ENCODE data around the gene CAMK4.
"Not testable (repeated sequence)": the region's sequence is repeated elsewhere in the genome, so short reads cannot be mapped to it uniquely, and the experiment has no call there.

The CAMK4 gene

GRCh38 chr5:111385051-111385450 is 160.9 kb downstream of the CAMK4 start:
- no peak for DNase-seq (ENCODE audit: low spot score)

DNA sequence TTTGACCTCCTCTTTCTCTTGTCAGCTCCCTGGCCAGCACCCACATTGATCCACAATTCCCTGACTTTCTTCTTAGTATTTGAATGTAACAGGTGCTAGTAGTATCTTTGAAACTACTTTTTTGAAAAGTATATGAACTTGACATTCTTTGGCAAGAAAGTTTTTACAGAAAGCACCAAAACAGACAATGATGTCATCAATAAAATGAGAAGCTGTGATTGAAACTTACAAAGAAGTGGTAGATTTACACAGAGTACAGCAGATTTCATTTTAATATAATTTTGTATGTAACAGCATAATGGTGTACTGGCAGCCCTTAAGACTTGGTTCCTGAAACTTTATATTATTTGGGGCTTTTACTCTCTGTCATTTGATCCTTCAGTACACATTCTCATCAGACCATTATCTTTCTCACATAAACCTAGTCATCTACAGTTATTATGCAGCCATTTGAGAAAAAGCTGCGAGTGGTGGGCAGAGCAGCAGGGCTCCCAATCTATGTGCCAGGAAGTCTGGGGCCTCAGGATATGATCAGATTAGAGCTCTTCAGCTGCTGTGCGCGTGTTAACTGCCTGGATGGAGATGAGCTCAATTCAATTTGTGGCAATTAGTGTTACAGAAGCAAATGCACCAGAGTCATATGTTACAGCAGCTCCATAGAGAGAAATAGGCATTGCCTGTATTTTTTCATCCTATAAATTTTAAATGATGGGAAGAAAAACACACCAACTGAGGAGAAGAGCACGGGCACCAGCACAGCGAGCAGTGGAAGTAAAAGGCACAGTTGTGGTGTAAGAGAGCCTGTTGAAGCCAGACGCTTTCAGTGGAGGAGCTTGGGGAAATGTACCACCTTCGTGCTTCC is 162.0 kb downstream of the CAMK4 start:
- no peak for DNase-seq (ENCODE audit: low spot score)

- DNase-seq (ENCODE audit: low spot score), result no peak
Observed at GRCh38 chr5:111386832-111387162, 162.6 kb downstream of the CAMK4 start.

DNA sequence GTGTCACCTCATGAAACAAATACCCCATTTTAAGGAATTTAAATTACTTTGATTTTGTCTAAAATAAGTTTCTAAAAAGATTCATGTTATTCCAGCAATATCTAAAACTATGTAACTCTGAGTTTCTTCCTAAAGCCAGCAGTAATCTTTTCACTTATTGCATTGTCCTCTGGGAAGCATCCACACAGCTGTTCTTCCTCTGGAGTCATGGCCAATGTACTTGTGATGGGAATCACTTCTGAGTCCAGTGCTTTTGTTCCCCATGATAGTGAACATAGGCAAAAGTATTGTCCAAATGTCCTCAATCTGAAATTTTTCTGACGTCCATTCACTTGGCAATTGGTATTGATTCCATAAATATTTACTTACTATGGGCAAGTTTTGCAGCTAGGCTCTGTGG is 163.2 kb downstream of the CAMK4 start:
- no peak for DNase-seq (ENCODE audit: low spot score)

GRCh38 chr5:111389390-111390082 is 165.4 kb downstream of the CAMK4 start:
- DNase-seq (ENCODE audit: low spot score), result no peak

DNA sequence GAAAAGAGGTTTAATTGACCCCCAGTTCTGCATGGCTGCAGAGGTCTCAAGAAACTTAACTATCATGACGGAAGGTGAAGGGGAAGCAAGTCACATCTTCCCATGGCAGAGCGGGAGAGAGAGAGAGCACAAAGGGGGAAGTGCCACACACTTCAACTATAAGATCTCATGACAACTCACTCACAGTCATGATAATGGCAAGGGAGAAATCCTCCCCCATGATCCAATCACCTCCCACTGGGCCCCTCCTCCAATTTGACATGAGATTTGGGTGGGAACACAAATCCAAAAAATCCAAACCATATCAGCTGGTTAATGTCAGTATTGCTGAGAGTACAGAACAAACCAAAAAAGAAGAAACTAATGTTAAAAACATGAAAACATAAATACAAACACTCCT is 168.0 kb downstream of the CAMK4 start:
- no peak for DNase-seq (ENCODE audit: low spot score)

- no peak for DNase-seq (ENCODE audit: low spot score)
Observed at GRCh38 chr5:111394586-111394985, 170.4 kb downstream of the CAMK4 start.

DNA sequence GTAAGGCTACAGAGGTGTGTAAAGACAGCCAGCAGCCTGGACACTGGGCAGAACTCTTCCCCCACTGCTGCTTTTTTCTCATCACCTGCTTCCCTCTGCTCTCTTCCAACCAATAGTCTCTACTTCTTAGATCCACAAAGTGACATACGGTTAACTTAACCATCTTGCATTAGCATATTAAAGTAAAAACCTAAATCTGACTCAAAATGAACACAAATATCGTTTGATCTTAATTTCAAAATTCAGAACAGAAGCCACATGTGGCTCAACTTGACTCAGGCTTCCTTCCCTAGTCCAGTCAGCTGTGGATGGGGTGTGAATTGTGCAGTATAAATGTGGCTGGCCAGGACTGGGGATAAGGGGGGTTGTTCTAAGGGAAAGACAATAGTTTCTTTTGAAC is 173.8 kb downstream of the CAMK4 start:
- no peak for DNase-seq (ENCODE audit: low spot score)

DNA sequence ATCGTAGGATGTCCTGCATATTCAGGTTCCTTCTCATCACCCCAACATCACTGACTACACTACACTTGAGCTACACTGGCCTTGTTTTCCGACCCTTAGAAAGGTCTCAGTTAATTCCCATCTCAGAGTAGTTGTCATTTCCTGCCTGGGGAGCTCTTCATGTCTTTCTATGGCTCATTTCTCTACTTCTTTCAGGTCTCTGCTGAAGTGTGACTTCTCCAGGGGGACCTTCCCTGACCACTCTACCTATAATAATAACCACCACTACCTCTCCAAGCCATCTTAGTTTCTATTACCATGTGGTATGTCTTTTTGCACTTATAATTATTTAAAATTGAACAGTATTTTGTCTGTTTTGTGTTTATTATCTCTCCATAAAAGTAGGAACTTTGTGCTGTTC is 174.9 kb downstream of the CAMK4 start:
- no peak for DNase-seq (ENCODE audit: low spot score)

GRCh38 chr5:111401906-111402305 is 177.7 kb downstream of the CAMK4 start:
- no peak for DNase-seq (ENCODE audit: low spot score)

- no peak for DNase-seq (ENCODE audit: low spot score)
Observed at GRCh38 chr5:111404270-111404769, 180.1 kb downstream of the CAMK4 start.

DNA sequence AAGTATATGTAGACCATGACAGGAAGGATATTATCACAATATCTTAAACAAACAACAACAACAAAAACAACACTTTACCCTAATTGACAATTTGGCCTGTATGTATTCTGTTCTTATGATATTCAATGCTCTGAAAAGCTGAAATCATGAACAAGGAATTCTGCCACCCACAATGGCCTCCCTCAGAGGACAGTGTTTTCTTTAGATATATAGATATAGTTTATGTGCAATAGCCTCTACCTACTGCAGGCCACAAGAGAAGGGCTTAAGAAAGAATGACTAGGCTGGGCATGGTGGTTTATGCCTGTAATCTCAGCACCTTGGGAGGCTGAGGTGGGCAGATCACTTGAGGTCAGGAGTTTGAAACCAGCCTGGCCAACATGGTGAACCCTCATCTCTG is 183.4 kb downstream of the CAMK4 start:
- DNase-seq (ENCODE audit: low spot score), result no peak

- DNase-seq (ENCODE audit: low spot score), result no peak
Observed at GRCh38 chr5:111408817-111409216, 184.6 kb downstream of the CAMK4 start.

DNA sequence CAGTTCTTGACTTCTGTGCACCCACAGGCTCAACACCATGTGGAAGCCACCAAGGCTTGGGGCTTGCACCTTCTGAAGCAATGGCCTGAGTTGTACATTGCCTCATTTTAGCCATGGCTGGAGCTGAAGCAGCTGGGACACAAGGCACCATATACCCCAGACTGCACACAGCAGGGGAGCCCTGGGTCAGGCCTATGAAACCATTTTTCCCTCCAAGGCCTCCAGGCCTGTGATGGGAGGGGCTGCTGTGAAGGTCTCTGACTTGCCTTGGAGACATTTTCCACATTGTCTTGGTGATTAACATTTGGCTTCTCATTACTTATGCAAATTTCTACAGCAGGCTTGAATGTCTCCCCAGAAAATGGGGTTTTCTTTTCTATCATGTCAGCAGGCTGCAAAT is 185.1 kb downstream of the CAMK4 start:
- not testable (repeated sequence) for DNase-seq (ENCODE audit: low spot score)

DNA sequence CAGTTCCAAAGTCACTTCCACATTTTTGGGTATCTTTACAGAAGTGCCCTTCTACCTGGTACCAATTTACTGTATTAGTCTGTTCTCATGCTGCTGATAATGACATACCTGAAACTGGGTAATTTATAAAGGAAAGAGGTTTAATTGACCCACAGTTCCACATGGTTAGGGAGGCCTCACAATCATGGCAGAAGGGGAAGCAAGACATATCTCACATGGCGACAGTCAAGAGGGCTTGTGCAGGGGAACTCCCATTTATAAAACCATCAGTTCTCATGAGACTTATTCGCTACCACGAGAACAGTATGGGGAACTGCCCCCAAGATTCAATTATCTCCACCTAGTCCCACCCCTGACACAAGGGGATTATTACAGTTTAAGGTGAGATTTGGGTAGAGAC is 185.9 kb downstream of the CAMK4 start:
- DNase-seq (ENCODE audit: low spot score), result not testable (repeated sequence)

- no peak for DNase-seq (ENCODE audit: low spot score)
Observed at GRCh38 chr5:111411301-111411700, 187.1 kb downstream of the CAMK4 start.

- DNase-seq (ENCODE audit: low spot score), result no peak
Observed at GRCh38 chr5:111412593-111412992, 188.4 kb downstream of the CAMK4 start.

DNA sequence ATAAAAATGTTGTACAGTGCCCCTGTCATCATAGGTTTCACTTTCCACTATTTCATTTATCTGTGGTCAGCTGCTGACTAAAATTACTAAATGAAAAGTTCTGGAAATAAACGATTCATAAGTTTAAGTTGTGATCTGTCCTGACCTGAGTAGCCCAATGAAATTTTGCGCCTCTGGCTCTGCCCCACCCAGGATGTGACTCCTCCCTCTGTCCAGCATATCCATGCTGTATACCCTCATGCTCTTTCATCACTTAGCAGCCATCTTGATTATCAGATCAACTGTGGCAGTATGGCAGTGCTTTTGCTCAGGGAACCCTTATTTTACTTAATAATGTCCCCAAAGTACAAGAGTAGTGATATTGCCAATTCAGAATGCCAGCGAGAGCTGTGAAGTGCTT is 190.9 kb downstream of the CAMK4 start:
- no peak for DNase-seq (ENCODE audit: low spot score)

- no peak for DNase-seq (ENCODE audit: low spot score)
Observed at GRCh38 chr5:111422245-111422644, 198.1 kb downstream of the CAMK4 start.

DNA sequence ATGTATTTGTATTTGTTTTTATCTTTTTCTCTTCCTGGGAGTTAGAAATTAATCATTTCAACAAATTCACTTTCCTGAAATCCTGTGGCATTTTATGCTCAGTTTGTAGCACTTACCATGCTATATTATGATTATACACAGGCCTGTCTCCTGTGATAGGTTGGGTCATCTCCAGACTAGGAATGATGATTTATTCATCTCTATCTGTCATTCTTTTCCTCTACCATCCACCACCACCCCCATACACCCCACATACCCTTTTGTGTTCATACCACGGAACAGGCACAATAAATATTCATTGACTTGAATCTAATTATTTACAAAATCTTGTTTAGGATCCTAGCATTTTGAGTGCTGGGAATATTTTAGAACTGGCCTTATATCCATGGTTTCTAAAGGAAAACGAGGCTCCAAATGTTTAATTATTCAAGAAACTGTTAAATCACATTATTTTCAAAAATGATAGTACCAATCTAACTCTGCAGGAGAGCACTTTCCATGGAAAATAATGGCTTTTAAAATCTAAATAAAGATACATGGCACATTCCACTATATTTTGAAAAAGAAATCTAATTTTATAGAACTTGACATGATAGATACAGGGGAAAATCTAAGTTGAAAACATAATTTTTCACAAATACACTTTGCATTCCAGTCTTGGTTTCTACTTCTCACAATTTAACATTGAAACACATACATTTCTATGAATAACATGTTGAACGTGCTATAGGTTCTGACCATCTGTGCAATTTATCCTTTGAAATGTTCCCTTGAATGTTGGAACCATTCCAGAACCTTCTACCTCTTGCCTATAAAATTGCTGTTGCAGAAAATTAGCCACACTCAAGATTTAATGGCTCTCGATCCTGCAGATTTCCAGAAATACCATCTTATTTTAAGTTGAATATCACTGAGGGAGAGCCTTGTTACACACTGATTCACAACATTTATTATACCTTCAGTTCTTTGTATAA is 198.8 kb downstream of the CAMK4 start:
- DNase-seq (ENCODE audit: low spot score), result no peak

- no peak for DNase-seq (ENCODE audit: low spot score)
Observed at GRCh38 chr5:111425205-111425604, 201.0 kb downstream of the CAMK4 start.

GRCh38 chr5:111427762-111428161 is 203.6 kb downstream of the CAMK4 start:
- DNase-seq (ENCODE audit: low spot score), result no peak
